A172 (cell line): ENCODE measurements around the gene NARF. TPM values are rescaled to one million over a fixed set of nuclear protein-coding genes. Genes with fewer than 3 reads are reported as not detected.
"Not testable (repeated sequence)": the region's sequence is repeated elsewhere in the genome, so short reads cannot be mapped to it uniquely, and the experiment has no call there.

Experiments
- DNase-seq: peaks from one replicate; pipeline ENCODE4 v3.0.0-alpha.2; 2015; ENCODE audit warnings: low spot score
- total RNA-seq: library from RNA; depleted of rRNA; stranded (reverse); fragments of >200 nt; shearing (Covaris generic); gene quantifications from 2 replicates; pipeline ENCODE4 v1.2.3, GENCODE V29; 2014; rRNA removed

Gene NARF
- total RNA-seq, result 55.7 and 59.0 TPM in 2 replicates

DNA sequence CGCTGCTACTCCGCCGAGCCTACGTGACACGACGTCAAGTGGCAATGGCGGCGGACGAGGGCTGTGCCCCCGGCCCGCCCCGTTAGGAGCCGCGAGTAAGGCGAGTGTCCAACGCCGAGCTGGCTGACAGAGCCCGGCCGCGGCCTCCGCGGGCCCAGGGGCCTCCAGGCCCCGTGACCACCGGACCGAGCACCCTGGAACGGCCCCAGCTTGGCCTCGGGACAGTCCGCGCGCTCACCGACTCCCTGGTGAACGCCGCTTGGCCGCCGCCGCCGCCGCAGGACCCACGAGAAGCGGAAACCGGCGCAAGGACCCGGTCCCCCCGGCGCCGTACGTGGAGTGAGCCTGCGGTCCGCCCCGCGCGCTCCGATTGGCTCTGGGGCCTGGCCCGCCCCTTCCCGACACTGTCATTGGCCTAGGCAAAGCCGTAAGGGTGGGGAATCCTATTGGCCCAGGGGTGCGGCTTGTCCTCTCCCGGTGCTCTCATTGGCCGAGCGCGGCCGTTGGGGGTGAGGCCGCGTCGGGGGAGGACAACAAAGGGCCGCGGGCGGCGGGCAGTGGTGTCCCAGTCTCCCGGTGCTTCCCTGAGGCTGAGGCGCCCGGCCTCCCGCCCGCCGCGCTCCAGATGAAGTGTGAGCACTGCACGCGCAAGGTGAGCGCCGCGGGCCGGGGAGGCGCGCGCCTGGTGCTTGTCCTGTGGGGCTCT is at the start of gene NARF:
TSS of gene NARF (plus strand) at position 563 of the 706 bp plus-strand sequence. CDS start at position 626, 63 bp downstream.
- peak; percentile 98 for DNase-seq

DNA sequence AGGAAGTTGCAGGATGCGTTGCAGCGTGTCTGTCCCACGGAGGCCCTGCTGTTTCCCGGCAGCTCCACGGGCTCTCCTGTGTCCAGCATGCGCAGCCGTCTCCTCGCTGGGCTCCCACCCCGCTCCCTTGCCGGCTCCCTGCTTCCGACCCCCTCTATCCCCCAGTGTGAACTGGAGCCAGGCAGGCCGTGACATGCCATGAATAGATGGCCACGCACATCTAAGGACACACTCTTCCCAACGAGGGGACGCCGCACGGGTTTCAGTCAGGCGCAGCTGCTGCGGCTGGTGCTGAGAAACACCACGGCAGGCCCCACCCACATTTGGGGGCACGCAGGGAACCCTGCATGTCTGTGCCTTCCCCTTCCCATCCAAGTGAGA is 49.6 kb upstream of the NARF start:
- no peak for DNase-seq

DNA sequence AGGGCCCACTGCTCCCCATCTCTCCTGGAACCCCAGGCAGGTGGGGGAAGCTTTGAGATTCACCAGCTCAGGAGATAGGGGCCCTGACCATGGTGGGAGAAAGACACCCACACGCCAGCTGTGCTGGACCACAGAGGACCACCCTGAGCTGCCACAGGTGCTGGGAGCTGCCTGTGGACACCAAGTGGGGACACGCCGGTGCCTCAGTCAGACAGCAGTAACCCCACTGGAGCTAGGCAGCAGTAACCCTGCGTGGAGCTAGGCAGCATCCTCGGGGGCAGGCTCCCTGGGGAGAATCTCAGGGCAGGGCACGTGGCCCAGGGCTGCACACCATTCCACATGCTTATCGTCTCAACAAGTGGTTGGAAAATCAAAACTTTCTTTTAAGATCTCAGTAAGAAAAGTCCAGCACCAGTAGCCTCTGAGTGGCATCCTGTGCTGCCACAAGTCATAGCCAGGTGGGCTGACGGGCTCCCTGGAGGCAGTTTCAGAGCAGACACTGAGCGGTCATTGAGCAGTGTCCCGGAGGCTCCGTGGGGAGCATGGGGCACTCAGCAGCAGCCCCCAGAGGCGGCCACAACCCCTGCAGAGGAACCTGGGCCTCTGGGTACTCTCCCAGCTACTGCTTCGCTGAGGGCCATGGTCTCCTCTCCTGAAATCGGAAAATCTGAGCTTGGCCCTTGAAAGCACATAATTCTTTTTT is 48.4 kb upstream of the NARF start:
- DNase-seq, result no peak

DNA sequence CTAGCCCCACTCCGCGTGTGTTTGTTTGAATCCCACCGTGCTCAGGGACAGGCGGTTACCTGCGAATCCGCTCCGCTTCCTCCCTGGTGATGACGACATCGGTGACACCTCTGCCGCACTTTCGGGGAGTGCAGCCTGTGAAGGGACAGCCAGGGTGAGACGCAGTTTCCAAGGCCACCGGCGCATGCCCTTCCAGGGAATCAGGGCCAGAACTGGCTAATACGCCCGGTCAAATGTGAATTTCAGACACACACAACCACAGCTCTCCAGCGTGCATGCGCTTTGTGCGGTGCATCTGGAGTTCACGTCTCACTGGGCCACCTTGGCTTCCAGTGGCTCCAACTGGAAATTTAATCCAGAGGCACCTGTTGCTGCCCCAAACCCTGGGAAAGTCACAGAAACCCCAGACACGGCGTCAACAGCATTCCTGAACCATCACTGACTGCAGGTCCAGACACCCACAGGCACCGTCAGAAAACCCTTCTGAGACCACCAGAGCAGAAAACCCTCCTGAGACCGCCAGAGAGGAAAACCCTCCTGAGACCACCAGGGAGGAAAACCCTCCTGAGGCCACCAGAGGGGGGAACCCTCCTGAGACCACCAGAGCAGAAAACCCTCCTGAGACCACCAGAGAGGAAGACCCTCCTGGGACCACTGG is 47.0 kb upstream of the NARF start:
- DNase-seq, result no peak

DNA sequence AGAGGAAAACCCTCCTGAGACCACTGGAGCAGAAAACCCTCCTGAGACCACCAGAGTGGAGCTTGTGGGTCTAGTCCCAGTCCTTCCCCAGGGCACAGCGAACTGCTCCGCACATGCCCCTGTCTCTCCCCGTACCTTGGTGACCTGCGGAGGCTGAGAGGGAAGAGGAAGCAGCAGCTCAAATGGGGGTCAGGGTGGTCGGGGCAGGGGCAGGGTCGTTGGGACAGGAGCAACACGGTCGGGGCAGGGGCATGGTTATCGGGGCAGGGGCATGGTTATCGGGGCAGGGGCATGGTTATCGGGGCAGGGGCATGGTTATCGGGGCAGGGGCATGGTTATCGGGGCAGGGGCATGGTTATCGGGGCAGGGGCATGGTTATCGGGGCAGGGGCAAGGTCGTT is 46.5 kb upstream of the NARF start:
- not testable (repeated sequence) for DNase-seq

DNA sequence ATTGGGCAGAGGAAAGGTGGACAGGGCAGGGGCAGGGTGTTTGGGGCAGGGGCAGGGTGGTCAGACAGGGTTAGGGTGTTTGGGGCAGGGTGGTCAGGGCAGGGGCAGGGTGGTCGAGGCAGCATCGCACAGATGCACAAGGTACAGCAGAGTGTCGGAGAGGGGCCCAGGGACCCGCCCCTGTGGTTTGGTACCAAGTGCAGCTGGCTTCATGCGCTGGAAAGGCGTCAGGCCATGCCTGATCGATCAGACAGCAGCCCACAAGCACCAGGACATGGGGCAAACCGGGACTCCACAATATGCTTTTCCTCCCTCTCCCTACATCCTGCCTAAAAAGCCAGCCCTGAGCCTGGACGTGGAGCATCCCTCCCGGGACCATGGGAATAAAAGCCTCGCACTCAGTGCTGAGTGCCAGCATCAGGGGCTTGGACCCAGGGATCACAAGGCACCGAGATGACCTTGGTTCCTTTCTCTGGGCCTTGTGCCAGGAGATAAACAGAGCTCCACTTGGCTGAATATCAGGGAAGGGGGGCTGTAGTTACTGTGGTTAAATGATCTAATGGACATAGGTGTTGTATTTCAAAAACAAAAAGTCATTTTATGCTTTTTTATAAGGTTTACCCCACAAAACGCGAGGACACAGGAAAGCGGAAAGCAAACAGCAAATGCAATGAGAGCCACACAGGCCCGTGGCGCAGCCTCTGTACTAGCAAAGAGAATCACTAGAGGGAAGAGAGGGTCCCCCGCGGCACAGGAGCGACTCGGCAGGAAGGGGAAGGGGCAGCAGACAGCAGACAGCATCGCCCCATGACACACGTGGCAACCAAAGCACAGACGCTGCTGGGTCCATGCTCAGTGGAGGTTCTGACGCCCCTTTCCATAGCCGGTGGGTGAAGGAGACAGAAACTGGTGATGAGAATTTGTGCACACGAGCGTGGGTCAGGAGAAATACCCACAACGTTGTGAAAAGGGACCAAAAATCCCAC is 45.7 kb upstream of the NARF start:
- no peak for DNase-seq

DNA sequence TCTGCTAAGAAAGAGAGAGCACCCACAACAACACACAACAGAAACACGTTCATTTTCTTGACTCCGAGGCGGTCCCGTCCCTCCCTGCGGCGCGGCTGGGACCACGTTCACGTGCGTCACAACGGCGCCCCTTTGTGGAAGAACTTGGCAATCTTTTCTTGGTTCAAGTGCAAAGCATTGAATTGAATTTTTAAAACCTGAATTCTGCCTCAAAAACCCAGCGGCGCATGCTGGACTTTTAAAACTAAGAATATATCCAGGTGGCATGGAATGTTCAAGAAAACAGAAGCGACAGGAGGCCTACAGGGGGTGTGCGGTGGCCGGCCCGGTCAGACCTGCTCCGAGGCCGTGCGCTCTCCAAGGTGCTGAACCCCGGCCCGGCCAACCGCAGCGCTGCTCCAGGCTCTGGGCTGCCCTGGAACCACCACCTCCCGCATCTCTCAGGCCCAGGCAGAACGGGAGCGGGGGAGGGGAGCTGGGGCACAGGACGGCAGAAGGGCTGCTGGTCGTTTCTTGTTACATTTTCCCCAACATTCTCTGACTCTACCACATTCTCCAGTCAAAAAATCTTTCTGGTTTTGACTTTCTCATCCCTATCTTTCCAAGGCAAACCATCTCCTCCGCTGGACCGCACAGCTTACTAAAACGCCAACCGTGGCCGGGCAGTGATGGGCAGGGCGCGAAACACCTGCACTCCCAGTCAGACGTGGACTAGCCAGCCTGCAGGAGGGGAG is 43.8 kb upstream of the NARF start:
- DNase-seq, result peak; percentile 49

DNA sequence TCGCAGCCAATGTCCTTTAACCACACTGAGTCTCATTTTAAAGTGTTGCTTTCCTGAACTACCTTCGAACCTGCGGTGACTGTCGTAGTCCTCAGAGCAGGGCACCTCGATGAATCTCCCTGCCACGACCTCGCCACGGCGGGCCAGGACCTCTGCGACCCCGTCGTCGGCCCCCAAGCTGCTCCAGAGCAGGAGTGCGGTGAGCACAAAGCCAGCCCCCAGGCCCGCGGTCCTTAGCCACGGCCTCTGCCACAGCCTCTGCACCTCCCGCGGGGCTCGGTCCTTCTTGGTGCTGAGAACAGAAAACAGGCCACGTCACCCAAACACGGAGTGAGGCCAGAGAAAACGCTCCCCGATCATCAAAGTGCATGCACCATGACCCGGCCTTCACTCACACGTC is 43.2 kb upstream of the NARF start:
- no peak for DNase-seq

DNA sequence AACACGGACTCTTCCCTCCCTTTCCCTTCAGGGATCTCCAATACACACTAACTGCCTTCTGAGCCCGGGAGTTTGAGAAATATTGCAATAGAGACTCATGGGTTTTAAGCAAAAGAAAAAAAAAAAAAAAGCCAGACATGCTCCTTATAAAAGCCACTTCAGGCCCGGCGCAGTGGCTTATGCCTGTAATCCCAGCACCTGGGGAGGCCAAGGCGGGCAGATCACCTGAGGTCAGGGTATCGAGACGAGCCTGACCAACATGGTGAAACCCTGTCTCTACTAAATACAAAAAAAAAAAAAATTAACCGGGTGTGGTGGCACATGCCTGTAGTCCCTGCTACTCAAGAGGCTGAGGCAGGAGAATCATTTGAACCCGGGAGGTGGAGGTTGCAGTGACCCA is 42.8 kb upstream of the NARF start:
- DNase-seq, result no peak

DNA sequence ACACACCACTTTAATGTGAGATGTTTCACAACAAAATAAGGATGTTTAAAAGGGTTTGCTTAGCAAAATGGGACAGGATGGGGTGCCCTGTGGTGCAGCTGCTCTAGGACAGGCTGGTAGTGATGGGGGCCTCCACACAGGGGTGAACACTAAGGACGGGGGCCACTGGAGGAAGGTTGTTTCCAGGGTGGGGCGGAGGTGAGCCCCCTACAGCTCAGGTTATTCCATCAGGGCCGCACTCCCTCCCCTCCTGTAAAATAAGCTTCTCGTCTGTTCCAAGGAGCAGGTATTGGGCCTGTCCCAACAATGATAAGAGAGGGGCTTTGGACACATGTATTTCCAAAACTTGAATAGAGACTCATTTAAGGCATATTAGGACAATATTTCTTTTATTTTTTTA is 42.3 kb upstream of the NARF start:
- DNase-seq, result no peak

DNA sequence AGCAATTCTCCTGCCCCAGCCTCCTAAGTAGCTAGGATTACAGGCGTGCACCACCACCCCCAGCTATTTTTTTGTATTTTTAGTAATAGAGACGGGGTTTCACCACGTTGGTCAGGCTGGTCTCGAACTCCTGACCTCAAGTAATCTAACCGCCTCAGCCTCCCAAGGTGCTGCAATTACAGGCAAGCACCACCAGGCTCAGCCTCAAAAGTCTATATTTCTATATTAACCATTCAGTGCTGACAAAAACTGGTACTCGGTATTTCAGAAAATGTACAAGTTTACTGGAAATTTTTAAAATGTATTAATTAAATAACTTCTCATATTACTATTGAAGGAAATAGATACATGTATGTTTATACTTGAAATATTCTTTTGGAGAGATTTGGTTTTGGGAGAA is 41.8 kb upstream of the NARF start:
- DNase-seq, result no peak

DNA sequence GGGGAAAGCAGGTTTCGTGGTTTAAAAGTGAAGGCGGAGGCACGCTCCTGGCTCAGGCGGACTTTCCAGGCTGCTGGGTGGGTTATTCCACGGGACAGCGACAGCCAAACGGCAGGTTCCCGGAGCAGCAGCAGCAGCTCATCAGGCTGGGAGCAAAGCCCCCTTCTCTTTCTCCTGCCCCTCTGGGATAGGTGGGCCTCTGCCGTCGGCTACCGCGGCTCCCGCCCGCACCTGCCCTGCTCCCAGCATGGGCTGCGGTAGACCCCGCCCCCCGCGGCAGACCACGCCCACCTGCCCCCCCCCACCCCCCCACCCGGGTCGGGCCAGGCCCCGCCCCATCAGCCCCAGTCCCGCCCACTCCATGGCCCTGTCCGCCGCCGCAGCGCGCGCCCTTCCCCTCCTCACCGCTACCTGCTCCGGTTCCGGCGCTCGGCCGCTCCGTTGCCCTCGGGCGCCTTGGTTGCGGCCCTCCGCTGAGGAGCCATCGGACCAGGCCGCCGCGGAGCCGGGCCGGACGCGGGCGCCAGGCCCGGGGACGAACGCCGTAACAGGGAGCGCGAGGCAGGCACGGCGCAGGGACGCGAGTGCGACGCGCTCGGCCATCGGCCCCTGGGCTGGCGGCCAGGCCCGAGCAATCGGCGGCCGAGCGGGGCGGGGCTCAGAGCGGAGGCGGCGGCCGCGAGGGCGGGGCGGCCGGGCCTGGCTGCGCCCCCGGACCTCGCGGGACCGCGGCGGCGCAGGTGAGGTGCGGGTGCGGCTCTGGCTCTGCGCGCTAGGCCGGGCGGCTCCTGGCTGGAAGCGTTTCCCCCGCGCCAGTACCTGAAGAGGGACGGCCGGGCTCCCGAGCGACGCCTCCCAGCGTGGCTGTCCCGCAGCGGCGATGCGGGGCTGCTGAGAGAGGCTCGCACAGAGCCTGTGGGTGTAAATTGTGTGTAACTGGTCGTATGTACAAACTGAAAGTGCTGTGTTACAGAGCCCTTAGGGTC is 40.2 kb upstream of the NARF start, which contains the start of the genes HEXD and OGFOD3:
TSS of gene HEXD (plus strand) at position 347 of the 986 bp plus-strand sequence. CDS start 1,453 bp downstream, outside the sequence.
TSS of gene OGFOD3 (minus strand) at position 586 of the 986 bp plus-strand sequence. CDS start at position 485, 101 bp downstream.
- peak; percentile 66 for DNase-seq

DNA sequence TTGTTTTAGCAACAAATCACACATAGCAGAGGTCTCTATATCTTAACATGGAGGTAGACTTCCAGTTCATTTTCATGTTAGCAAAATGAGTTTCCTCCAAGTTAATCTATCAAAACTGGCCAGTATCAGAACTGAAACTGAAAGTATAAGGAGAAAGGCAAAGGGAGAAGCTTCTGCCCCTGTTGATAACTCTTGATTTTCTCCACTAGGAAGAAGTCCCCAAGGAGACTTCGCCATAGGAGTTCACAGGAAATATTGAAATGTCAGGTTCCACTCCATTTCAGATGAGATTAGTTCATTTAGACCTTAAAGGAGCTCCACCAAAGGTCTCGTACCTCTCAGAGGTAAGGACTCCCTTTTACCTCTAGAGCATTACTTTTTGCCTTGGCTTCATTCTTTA is 39.0 kb upstream of the NARF start:
- DNase-seq, result no peak

DNA sequence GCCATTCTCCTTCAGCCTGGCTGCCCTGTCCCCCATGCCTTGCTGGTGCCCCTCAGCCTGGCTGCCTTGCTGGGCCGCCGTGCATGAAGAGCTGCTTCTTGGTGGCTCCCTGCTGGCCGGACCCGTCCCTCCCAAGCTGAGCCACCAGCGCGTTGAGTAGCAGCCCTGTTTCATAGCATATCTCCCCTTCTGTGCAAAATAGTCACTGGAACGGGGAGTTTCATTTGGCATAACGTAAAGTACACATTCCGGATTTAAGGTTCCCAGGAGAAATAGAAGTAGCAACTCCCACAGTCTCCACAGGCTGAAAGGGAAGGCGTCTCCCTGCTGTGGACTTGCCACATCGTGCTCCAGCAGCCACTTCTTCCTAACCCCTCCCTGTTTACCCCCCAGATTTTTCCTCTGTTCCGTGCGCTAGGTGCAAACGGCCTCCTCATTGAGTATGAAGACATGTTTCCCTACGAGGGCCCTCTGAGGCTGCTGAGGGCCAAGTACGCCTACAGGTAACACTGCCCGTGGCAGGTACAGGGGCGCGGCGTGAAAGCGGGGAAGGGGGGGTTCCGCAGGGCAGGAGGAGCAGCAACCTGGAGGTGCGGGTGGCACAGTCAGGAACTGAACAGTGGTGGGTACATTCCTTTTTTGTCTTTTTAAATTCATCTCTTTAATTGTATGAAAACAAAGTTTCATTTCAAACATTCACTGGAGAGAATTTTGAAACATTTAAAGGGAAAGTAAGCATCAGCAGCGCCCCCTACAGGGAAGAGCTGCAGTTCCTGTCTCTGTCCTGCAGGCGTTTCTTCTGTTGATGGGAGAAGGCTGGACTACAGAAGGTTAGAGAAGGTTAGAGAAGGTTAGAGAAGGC is 34.3 kb upstream of the NARF start:
- peak; percentile 26 for DNase-seq

DNA sequence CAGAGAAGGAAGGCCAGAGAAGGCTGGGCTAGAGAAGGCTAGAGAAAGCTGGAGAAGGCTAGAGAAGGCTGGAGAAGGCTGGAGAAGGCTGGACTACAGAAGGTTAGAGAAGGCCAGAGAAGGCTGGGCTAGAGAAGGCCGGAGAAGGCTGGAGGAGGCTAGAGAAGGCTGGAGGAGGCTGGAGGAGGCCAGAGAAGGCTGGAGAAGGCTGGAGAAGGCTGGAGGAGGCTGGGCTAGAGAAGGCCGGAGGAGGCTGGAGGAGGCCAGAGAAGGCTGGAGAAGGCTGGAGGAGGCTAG is 33.7 kb upstream of the NARF start:
- DNase-seq, result no peak

DNA sequence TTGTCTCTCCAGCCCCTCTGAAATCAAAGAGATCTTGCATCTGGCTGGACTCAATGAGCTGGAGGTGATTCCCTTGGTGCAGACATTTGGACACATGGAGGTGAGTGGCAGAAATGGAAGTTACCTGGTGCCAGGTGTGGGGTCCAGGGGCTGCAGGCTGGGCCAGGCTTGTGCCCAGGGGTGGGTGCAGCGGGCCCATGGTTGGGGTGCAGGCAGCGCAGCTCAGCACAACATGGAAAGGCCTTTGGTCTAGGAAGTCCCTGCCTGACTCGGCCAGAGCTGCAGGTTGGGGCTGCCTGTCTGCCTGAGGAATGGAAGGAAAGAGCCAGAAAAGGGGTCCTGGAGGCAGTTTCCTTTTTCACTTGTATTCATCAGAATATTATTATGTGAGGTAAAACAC is 30.0 kb upstream of the NARF start:
- no peak for DNase-seq

DNA sequence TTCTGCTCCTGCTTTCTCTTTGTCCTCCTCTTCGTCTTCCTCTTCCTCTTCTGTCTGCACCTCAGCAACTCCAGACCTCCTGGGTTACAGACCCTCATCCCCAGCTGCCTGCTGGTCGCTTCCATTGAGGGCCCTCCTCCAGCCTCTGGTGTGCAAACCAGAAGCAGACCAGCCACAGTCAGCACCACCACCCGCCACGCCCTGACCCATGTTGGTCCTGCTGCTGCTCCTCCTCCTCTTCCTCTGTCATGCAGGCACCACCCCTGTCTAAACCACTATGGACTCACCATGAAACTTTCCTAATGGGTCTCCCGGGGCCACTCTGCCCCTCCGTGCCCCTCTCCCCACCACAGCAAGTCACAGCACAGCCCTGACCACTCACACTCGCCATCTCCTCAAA is 28.7 kb upstream of the NARF start:
- DNase-seq, result no peak

DNA sequence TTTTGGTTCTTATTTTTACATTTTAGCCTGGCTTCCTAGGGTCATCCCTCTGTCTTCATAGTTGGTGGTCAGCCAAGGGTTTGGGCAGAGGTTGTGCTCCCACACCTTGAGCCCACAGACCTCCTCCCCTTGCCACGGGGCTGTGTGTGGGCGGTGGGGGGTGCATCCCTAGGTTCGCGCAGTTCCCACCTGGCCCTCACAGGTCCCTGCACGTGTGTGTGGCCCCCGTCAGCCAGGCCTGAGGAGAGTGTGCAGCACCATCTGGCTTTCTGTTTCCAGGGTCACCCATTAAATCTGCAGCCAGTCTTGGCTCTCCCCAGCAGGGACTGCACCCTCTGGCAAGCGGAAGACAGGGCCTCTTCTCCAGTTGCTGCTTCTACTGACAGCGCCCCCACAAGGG is 26.5 kb upstream of the NARF start:
- DNase-seq, result no peak
